CD14-positive monocyte (primary cell): ENCODE data around the gene ANO4. TPM values are rescaled to one million over a fixed set of nuclear protein-coding genes. Genes with fewer than 3 reads are reported as not detected.

Experiments
- DNase-seq, 3 donors: peaks; one replicate each; pipeline ENCODE4 v3.0.0-alpha.2; 2011 to 2022
- H2AFZ ChIP-seq: 2 replicates; pipeline ENCODE4 v1.6.0; 2012; ENCODE audit warnings: mild to moderate bottlenecking, low read depth, low read length, inconsistent platforms; ENCODE audit not compliant: insufficient read depth, poor library complexity, severe bottlenecking
- H3K27ac ChIP-seq, 2 donors: 1 replicate in 1 of 2; 2 replicates in 1 of 2; pipeline ENCODE4 v1.5.1; 2012 to 2013; ENCODE audit warnings: low read length in 2 of 2, control low read depth in 1 of 2, inconsistent platforms in 1 of 2, low read depth in 1 of 2, mild to moderate bottlenecking in 1 of 2
- H3K27me3 ChIP-seq, 2 donors: one replicate each; pipeline versions ENCODE4 v1.6.0 to v1.6.1; 2011 to 2013; ENCODE audit warnings: low read length in 2 of 2; ENCODE audit not compliant: control insufficient read depth in 2 of 2, insufficient read depth in 2 of 2
- H3K36me3 ChIP-seq, 2 donors: replicated peaks in 1 of 2; 1 replicate in 1 of 2; 2 replicates in 1 of 2; pipeline versions ENCODE4 v1.5.1 to v1.6.1; 2012 to 2013; ENCODE audit warnings: low read length in 2 of 2, control low read depth in 1 of 2, inconsistent platforms in 1 of 2, mild to moderate bottlenecking in 1 of 2; ENCODE audit not compliant: insufficient read depth in 2 of 2, control insufficient read depth in 1 of 2
- H3K4me1 ChIP-seq, 2 donors: 1 replicate in 1 of 2; 2 replicates in 1 of 2; pipeline versions ENCODE4 v1.5.1 to v1.6.1; 2012 to 2013; ENCODE audit warnings: low read length in 2 of 2, control low read depth in 1 of 2, inconsistent platforms in 1 of 2, mild to moderate bottlenecking in 1 of 2, moderate library complexity in 1 of 2; ENCODE audit not compliant: insufficient read depth in 2 of 2, control insufficient read depth in 1 of 2
- H3K4me2 ChIP-seq: replicated peaks from 2 replicates; pipeline ENCODE3; 2012; ENCODE audit warnings: low read length, moderate library complexity, mild to moderate bottlenecking; ENCODE audit not compliant: poor library complexity, severe bottlenecking; ENCODE audit errors: extremely low read depth
- H3K4me3 ChIP-seq, 3 experiments: fragments of 200-600 bp in 1 of 3; sonication (generic) in 1 of 3; replicated peaks in 1 of 3; 1 replicate in 2 of 3; 2 replicates in 1 of 3; pipeline ENCODE4 v1.5.1; 2011 to 2013; ENCODE audit warnings: low read length in 3 of 3, mild to moderate bottlenecking in 3 of 3, control low read depth in 2 of 3, low read depth in 2 of 3, inconsistent platforms in 1 of 3, moderate library complexity in 1 of 3
- H3K79me2 ChIP-seq: 2 replicates; pipeline ENCODE4 v1.6.0; 2012; ENCODE audit warnings: mild to moderate bottlenecking, control low read depth, inconsistent platforms, low read length, moderate library complexity; ENCODE audit not compliant: insufficient read depth
- H3K9ac ChIP-seq: 2 replicates; pipeline ENCODE4 v1.6.0; 2017; ENCODE audit warnings: low read length, mild to moderate bottlenecking; ENCODE audit not compliant: insufficient read depth, poor library complexity, severe bottlenecking
- H3K9me3 ChIP-seq, 2 donors: replicated peaks in 1 of 2; 1 replicate in 1 of 2; 2 replicates in 1 of 2; pipeline versions ENCODE4 v1.5.1 to v1.6.1; 2012 to 2013; ENCODE audit warnings: low read length in 2 of 2, control low read depth in 1 of 2; ENCODE audit not compliant: control insufficient read depth in 1 of 2, insufficient read depth in 1 of 2
- H4K20me1 ChIP-seq: 2 replicates; pipeline ENCODE4 v1.6.0; 2012; ENCODE audit warnings: mild to moderate bottlenecking, low read length, control low read depth, moderate library complexity; ENCODE audit not compliant: insufficient read depth
- H3K27ac Mint-ChIP-seq, 7 donors: one replicate each; pipeline ENCODE4 v1.8.0; 2020; ENCODE audit warnings: mild to moderate bottlenecking in 7 of 7, mixed read lengths in 7 of 7, moderate library complexity in 6 of 7, inconsistent platforms in 2 of 7
- H3K27me3 Mint-ChIP-seq, 3 donors: one replicate each; pipeline ENCODE4 v1.8.0; 2021 to 2022; ENCODE audit warnings: low read depth in 3 of 3, mild to moderate bottlenecking in 3 of 3, mixed read lengths in 3 of 3, moderate library complexity in 3 of 3, inconsistent platforms in 1 of 3
- H3K36me3 Mint-ChIP-seq, 2 donors: one replicate each; pipeline ENCODE4 v1.8.0; 2020; ENCODE audit warnings: mixed read lengths in 2 of 2, inconsistent platforms in 1 of 2, mild to moderate bottlenecking in 1 of 2
- H3K4me1 Mint-ChIP-seq: one replicate; pipeline ENCODE4 v1.8.0; 2020; ENCODE audit warnings: mild to moderate bottlenecking, mixed read lengths
- H3K4me3 Mint-ChIP-seq, 2 donors: one replicate each; pipeline ENCODE4 v1.8.0; 2020; ENCODE audit warnings: mild to moderate bottlenecking in 2 of 2, mixed read lengths in 2 of 2, moderate library complexity in 1 of 2
- H3K9me3 Mint-ChIP-seq, 7 donors: one replicate each; pipeline ENCODE4 v1.8.0; 2020 to 2022; ENCODE audit warnings: mixed read lengths in 7 of 7, mild to moderate bottlenecking in 6 of 7, moderate library complexity in 6 of 7, inconsistent platforms in 2 of 7
- WGBS: methylation state at CpG from one replicate; pipeline ENCODE4 v1.1.5; 2013; ENCODE audit warnings: missing lambda C conversion rate; ENCODE audit not compliant: insufficient coverage; 5-methylcytosine and 5-hydroxymethylcytosine counted together
- intact Hi-C, 2 donors: fragments of 100-400 bp; cut with micrococcal nuclease; formaldehyde crosslinking; loops; one replicate each; pipeline versions ENCODE4 v1.15.0 to v1.15.1; 2023
- polyA plus RNA-seq, 3 donors: library from polyadenylated mRNA; depleted of rRNA in 1 of 3; unstranded in 2 of 3; stranded (reverse) in 1 of 3; fragments of 300-500 nt in 2 of 3; fragments of >200 nt in 1 of 3; fragmentation: Illumina TruSeq in 2 of 3; gene quantifications; 1 replicate in 2 of 3; 2 replicates in 1 of 3; pipeline ENCODE4 v1.2.3, GENCODE V29; 2012 to 2021
- TF ChIP-seq, protein P1 (sequence below): fragments of 200-600 bp; IDR thresholded peaks from one replicate; pipeline ENCODE4 v1.8.0; 2022; ENCODE audit warnings: antibody characterized with exemption, mild to moderate bottlenecking

ANO4 gene
- polyA plus RNA-seq, 3 donors, result not detected

DNA sequence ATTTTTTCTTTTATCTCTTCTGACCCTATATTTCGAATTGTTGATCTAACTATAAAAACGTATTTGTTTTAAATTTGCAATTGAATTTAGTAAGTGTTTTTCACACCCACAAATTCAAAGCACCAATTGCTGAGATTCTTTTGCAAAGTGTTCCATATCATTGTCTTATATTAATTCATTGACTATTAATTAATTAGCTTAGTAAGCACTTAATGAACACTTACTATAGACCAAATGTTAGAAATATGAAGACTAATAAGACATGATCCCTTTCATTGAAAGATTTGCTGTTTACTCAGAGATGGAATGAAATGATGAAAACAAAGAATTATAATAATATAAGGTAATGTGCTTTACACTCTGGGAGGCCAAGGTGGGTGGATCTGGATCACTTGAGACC, 14.2 kb downstream of the ANO4 start:
- H3K9me3 ChIP-seq, result no peaks in the 10 kb centered on the region
- H3K4me1 Mint-ChIP-seq, result no peaks in the 10 kb centered on the region
- no peaks in the 10 kb centered on the region for H3K36me3 ChIP-seq
- H3K9ac ChIP-seq, result no peak overlapping the region
- no peaks in the 10 kb centered on the region for H3K4me1 ChIP-seq
- H3K36me3 Mint-ChIP-seq, result no peaks in the 10 kb centered on the region
- no peak overlapping the region for H2AFZ ChIP-seq
- H3K79me2 ChIP-seq, result no peaks in the 10 kb centered on the region
- TF ChIP-seq, protein P1, sequence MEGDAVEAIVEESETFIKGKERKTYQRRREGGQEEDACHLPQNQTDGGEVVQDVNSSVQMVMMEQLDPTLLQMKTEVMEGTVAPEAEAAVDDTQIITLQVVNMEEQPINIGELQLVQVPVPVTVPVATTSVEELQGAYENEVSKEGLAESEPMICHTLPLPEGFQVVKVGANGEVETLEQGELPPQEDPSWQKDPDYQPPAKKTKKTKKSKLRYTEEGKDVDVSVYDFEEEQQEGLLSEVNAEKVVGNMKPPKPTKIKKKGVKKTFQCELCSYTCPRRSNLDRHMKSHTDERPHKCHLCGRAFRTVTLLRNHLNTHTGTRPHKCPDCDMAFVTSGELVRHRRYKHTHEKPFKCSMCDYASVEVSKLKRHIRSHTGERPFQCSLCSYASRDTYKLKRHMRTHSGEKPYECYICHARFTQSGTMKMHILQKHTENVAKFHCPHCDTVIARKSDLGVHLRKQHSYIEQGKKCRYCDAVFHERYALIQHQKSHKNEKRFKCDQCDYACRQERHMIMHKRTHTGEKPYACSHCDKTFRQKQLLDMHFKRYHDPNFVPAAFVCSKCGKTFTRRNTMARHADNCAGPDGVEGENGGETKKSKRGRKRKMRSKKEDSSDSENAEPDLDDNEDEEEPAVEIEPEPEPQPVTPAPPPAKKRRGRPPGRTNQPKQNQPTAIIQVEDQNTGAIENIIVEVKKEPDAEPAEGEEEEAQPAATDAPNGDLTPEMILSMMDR, result no peak
- peaks cover 0 to 1% (median 0%) of the 10 kb centered on the region in 3 donors for H3K27me3 Mint-ChIP-seq
- H3K27ac Mint-ChIP-seq, result no peak overlapping the region
- no peak overlapping the region for H3K4me3 ChIP-seq
- intact Hi-C loops, result no loop called here
- H4K20me1 ChIP-seq, result no peaks in the 10 kb centered on the region
- WGBS, result no CpG with 5 or more reads among the region's 2 CpGs
- H3K27me3 ChIP-seq, result no peaks in the 10 kb centered on the region
- no peak overlapping the region for H3K4me2 ChIP-seq
- H3K4me3 Mint-ChIP-seq, result no peak overlapping the region
- no peak overlapping the region for H3K27ac ChIP-seq
- no peak for DNase-seq
- H3K9me3 Mint-ChIP-seq, result peaks cover 0 to 12% (median 2%) of the 10 kb centered on the region in 7 donors

- H3K27me3 Mint-ChIP-seq, result peaks cover 2 to 5% (median 3%) of the 10 kb centered on the region in 3 donors
Measured at GRCh38 chr12:100820314-100820713, 25.7 kb downstream of the ANO4 start.

More at GRCh38 chr12:100820314-100820713, 25.7 kb downstream of the ANO4 start:
- Mint-ChIP-seq H3K4me3 (no peak overlapping the region), H3K9me3 (no peaks in the 10 kb centered on the region), H3K27ac (no peak overlapping the region), H3K36me3 (no peaks in the 10 kb centered on the region), H3K4me1 (peaks cover 1% of the 10 kb centered on the region)
- TF ChIP-seq, protein P1, result no peak
- H3K27me3 ChIP-seq, result no peaks in the 10 kb centered on the region
- no peak overlapping the region for H2AFZ ChIP-seq
- H3K79me2 ChIP-seq, result no peaks in the 10 kb centered on the region
- DNase-seq, result no peak
- no peaks in the 10 kb centered on the region for H3K4me1 ChIP-seq
- intact Hi-C loops, result no loop called here
- no CpG with 5 or more reads among the region's 4 CpGs for WGBS
- no peak overlapping the region for H3K27ac ChIP-seq
- H3K9ac ChIP-seq, result no peak overlapping the region
- H3K4me3 ChIP-seq, result no peak overlapping the region
- H3K36me3 ChIP-seq, result no peaks in the 10 kb centered on the region
- H3K9me3 ChIP-seq, result no peaks in the 10 kb centered on the region
- no peak overlapping the region for H3K4me2 ChIP-seq
- no peaks in the 10 kb centered on the region for H4K20me1 ChIP-seq
